Activated T-cell treated with anti-CD3 and anti-CD28 coated beads for 1 hour (primary cell): ENCODE results near the gene BBS9.

Source experiments
- DNase-seq: peaks from one replicate; pipeline ENCODE4 v3.0.0-alpha.2; 2020; ENCODE audit warnings: low read depth

BBS9 gene

GRCh38 chr7:33127085-33127484, 2.3 kb upstream of the BBS9 start:
- no peak for DNase-seq

GRCh38 chr7:33128631-33128989, 754 bp upstream of the BBS9 start:
- DNase-seq = no peak

- no peak for DNase-seq
These were observed 416 bp downstream of the BBS9 start for GRCh38 chr7:33129806-33130153.

GRCh38 chr7:33130184-33130583, 820 bp downstream of the BBS9 start:
- no peak for DNase-seq

GRCh38 chr7:33137103-33137502, 7.7 kb downstream of the BBS9 start:
- DNase-seq = no peak

GRCh38 chr7:33142585-33142984, 13.2 kb downstream of the BBS9 start:
- no peak for DNase-seq

GRCh38 chr7:33143996-33144718, 14.8 kb downstream of the BBS9 start:
- DNase-seq = no peak

GRCh38 chr7:33145156-33145555, 15.8 kb downstream of the BBS9 start:
- DNase-seq = no peak

- no peak for DNase-seq
These were observed 22.7 kb downstream of the BBS9 start for GRCh38 chr7:33152087-33152486.

GRCh38 chr7:33155811-33156210, 26.4 kb downstream of the BBS9 start:
- DNase-seq = no peak

GRCh38 chr7:33156441-33156840, 27.1 kb downstream of the BBS9 start:
- no peak for DNase-seq

GRCh38 chr7:33157311-33157710, 27.9 kb downstream of the BBS9 start:
- DNase-seq = no peak

- no peak for DNase-seq
These were observed 28.4 kb downstream of the BBS9 start for GRCh38 chr7:33157781-33158180.

- no peak for DNase-seq
These were observed 48.5 kb downstream of the BBS9 start for GRCh38 chr7:33177876-33178275.

GRCh38 chr7:33179519-33179918, 50.2 kb downstream of the BBS9 start:
- no peak for DNase-seq

- no peak for DNase-seq
These were observed 54.1 kb downstream of the BBS9 start for GRCh38 chr7:33183504-33183903.

- DNase-seq = no peak
These were observed 55.5 kb downstream of the BBS9 start for GRCh38 chr7:33184828-33185227.

- no peak for DNase-seq
These were observed 56.4 kb downstream of the BBS9 start for GRCh38 chr7:33185786-33186185.

GRCh38 chr7:33186192-33186591, 56.8 kb downstream of the BBS9 start:
- DNase-seq = no peak

GRCh38 chr7:33190688-33191304, 61.4 kb downstream of the BBS9 start:
- no peak for DNase-seq

GRCh38 chr7:33191340-33191739, 62.0 kb downstream of the BBS9 start:
- DNase-seq = no peak

GRCh38 chr7:33192695-33193291, 63.4 kb downstream of the BBS9 start:
- DNase-seq = no peak

- no peak for DNase-seq
These were observed 64.0 kb downstream of the BBS9 start for GRCh38 chr7:33193308-33193864.
